Stomach smooth muscle (tissue), 2 donors: ENCODE data around the gene CS.
"Not testable (repeated sequence)": the region's sequence is repeated elsewhere in the genome, so short reads cannot be mapped to it uniquely, and the experiment has no call there.

Experiments used
- H3K27ac ChIP-seq: one replicate; pipeline ENCODE4 v1.7.0; 2013; ENCODE audit warnings: mild to moderate bottlenecking, low read length, inconsistent platforms
- H3K27me3 ChIP-seq, 2 donors: one replicate each; pipeline ENCODE4 v1.7.0; 2013; ENCODE audit warnings: low read length in 2 of 2; ENCODE audit not compliant: insufficient read depth in 2 of 2, control insufficient read depth in 1 of 2
- H3K36me3 ChIP-seq, 2 donors: one replicate each; pipeline ENCODE4 v1.7.0; 2013; ENCODE audit warnings: low read length in 2 of 2; ENCODE audit not compliant: control insufficient read depth in 2 of 2, insufficient read depth in 2 of 2
- H3K4me1 ChIP-seq: one replicate; pipeline ENCODE4 v1.7.0; 2013; ENCODE audit warnings: low read length; ENCODE audit not compliant: control insufficient read depth, insufficient read depth
- H3K4me3 ChIP-seq, 2 donors: one replicate each; pipeline ENCODE4 v1.7.0; 2013; ENCODE audit warnings: low read length in 2 of 2
- H3K9ac ChIP-seq, 2 donors: one replicate each; pipeline ENCODE4 v1.7.0; 2013; ENCODE audit warnings: low read length in 2 of 2, mild to moderate bottlenecking in 1 of 2
- H3K9me3 ChIP-seq, 2 donors: one replicate each; pipeline ENCODE4 v1.7.0; 2013; ENCODE audit warnings: low read length in 2 of 2; ENCODE audit not compliant: control insufficient read depth in 2 of 2
- donor health status: healthy.
- donor health status: Pancreatic carcinoma.

Gene CS

DNA sequence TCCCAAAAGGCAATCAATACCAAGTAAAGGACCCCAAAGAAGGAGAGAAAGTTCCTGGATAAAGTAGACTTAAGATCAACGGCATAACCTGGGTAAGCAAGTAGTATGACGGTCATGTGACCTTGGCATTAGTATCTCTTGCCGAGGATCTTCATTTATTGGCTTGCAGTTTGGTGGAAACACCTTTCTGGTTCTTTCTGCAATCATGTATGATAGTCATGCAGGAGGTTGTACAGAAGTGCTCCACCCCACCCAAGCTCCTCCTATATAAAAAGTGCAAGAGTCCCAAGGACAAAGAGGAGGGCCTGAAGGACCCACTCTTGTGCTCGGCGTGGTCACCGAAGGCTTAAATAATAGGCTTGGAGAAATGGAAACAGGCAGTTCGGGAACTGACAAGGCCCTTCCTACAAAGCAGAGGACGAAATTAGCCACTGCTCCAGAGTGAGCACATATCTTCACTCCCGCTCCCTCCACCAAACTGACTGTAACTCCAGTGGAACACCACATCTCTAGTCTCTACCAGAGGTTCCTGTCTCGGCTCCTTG, 750 bp downstream of the CS start:
- Histone ChIP-seq H3K27me3 (no peaks in the 10 kb centered on the region), H3K4me1 (peaks cover 29% of the 10 kb centered on the region), H3K36me3 (peaks cover 2 to 3% of the 10 kb centered on the region in 2 donors), H3K9me3 (no peaks in the 10 kb centered on the region), H3K4me3 (peak overlapping the region; percentile 82 to 96), H3K9ac (peak overlapping the region; percentile 50 to 85), H3K27ac (peak overlapping the region; percentile 97)

DNA sequence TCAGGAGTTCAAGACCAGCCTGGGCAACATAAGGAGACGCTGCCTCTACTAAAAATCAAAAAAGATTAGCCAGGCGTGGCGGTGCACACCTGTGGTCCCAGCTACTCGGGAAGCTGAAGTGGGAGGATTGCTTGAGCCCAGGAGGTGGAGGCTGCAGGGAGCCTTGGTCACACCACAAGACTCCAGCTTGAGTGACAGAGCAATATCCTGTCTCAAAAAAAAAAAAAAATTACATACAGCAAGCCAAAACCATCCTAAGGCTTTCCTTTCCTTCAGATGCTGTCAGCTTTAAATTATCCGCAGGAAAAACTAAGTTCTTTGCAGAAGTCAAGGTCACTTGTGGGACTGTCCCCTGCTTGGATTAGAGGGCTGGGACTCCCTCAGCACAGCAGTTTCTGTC, 1.3 kb downstream of the CS start:
- Histone ChIP-seq H3K27me3 (no peaks in the 10 kb centered on the region), H3K36me3 (peaks cover 0 to 2% of the 10 kb centered on the region in 2 donors), H3K9ac (peak overlapping the region; percentile 50 to 85), H3K9me3 (no peaks in the 10 kb centered on the region), H3K4me3 (peak overlapping the region; percentile 82 to 96), H3K27ac (peak overlapping the region; percentile 97), H3K4me1 (peaks cover 29% of the 10 kb centered on the region)

DNA sequence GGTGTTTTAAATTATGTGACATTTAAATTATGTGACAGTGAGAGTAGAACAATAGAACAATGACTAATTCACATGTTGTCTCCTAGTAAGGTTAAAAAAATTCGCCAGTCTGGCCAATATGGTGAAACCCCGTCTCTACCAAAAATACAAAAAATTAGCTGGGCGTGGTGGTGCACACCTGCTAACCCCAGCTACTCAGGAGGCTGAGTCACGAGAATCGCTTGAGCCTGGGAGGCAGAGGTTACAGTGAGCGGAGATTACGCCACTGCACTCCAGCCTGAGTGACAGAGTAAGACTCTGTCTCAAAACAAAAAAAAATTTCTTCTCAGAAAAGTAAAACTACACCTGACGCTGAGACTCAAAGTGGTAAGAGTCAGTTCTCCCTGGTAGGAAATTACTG, 2.7 kb downstream of the CS start:
- H3K9ac ChIP-seq: no peak overlapping the region
- H3K9me3 ChIP-seq: no peaks in the 10 kb centered on the region
- no peak overlapping the region for H3K4me3 ChIP-seq
- H3K4me1 ChIP-seq: peaks cover 29% of the 10 kb centered on the region
- no peaks in the 10 kb centered on the region for H3K27me3 ChIP-seq
- H3K36me3 ChIP-seq: peaks cover 0 to 2% of the 10 kb centered on the region in 2 donors
- H3K27ac ChIP-seq: no peak overlapping the region

DNA sequence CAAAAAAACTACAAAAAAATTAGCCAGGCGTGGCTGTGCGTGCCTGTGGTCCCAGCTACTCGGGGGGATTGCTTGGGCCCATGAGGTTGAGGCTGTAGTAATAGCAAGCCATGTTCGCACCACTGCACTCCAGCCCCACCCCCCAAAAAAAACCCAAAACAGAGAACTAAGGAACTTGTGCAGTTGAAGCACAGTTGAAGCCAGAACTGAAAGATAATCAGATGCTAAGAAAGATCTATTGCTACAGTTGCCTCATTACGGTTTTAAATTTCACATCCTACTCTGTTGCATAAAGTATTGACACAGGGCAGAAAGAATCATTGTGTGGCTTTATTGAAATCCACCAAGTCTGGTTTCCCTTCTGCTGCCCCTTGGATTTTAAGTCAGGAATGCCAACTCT, 3.8 kb downstream of the CS start:
- Histone ChIP-seq H3K36me3 (peaks cover 5% of the 10 kb centered on the region in 2 donors), H3K4me1 (peaks cover 26% of the 10 kb centered on the region), H3K27me3 (no peaks in the 10 kb centered on the region), H3K27ac (no peak overlapping the region), H3K4me3 (no peak overlapping the region), H3K9ac (peak overlapping the region in 1 of 2 donors; percentile 10), H3K9me3 (no peaks in the 10 kb centered on the region)

DNA sequence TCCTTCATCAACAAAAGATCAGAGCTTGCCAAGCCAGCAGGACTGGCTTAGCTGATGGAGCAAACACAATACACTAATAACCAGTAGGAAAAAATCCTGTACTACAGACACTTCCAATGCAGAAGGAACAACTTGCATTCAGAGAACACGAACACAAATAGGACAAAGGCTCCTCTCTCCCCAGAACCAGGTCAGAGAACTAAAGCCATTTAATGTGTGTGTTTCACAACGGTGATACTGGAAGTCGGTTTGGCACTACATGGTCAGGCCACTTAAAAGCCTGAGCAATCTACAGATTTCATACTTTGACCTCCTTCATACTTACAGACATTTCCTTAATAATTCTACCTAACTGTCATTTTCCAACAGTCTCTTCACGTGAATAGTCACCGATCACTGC, 6.3 kb downstream of the CS start:
- peaks cover 9% of the 10 kb centered on the region for H3K4me1 ChIP-seq
- no peak overlapping the region for H3K4me3 ChIP-seq
- peaks cover 5 to 8% of the 10 kb centered on the region in 2 donors for H3K36me3 ChIP-seq
- H3K27me3 ChIP-seq: no peaks in the 10 kb centered on the region
- H3K9me3 ChIP-seq: no peaks in the 10 kb centered on the region
- H3K27ac ChIP-seq: no peak overlapping the region
- no peak overlapping the region for H3K9ac ChIP-seq

DNA sequence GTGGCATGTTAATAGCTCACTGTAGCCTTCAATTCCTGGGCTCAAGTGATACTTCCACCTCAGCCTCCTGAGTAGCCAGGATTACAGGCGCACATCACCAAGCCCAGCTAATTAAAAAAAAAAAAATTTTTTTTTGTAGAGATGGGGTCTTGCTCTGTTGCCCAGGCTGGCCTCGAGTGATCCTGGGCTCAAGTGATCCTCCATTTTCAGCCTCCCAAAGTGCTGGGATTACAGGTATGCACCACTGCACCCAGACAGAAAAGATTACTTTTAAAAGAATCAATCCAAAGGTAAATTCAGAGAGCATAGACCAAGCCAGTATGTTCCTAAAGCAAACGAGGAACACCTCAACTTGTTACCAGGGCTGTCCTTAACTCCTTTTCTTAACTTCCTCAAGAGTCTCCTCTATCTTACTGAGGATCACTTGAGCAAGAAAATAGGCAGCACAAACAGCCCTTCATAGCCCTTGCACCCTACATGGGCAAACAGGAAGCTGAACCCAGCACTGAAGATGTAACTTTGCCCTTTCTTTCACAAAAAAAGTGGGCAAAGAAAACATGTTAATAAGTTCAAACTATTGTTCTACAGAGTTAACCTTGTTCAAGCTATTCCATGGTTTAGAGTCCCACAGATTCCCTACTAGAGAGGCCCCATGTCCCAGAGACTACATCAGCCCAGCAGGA, 11.3 kb downstream of the CS start:
- Histone ChIP-seq H3K9me3 (no peaks in the 10 kb centered on the region), H3K4me1 (peaks cover 5% of the 10 kb centered on the region), H3K4me3 (no peak overlapping the region), H3K9ac (no peak overlapping the region), H3K27me3 (no peaks in the 10 kb centered on the region), H3K36me3 (peaks cover 13 to 18% of the 10 kb centered on the region in 2 donors), H3K27ac (no peak overlapping the region)

DNA sequence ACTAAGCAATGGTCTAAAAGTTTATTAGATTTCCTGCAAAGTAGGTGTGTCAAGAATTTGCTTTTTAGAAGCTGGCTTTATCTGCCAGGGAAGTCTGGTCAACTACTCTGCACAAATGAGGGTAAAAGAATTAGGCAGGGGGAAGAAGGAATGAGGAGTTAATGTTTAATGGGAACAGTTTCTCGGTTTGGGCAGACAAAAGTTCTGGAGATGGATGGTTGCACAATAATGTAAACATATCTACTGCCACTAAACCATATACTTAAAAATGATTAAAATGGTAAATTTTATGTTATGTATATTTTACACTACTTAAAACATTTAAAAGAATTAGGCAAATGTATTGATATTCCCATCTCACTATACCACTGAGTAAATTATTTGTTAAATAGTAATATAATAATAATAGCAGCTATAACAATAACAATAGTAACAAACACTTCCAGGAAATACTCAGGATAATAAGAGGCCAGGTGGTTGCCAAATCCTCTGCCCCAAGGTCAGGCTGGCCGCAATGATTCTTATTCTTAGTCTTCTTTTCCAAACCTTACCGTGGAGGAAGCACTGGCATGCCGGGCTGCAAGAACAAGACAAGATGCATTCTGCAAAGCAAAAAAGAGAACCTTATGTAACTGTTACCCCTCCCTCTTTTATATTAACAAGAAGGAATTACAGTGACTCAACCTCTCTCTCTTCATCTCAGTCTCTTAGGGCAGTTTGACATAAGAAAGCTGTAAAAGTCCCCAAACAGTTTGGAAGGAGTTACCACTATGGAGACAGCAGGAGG, 13.9 kb downstream of the CS start:
- Histone ChIP-seq H3K36me3 (peaks cover 26 to 31% of the 10 kb centered on the region in 2 donors), H3K9me3 (no peaks in the 10 kb centered on the region), H3K4me1 (peaks cover 9% of the 10 kb centered on the region), H3K27ac (no peak overlapping the region), H3K4me3 (no peak overlapping the region), H3K27me3 (no peaks in the 10 kb centered on the region), H3K9ac (no peak overlapping the region)

DNA sequence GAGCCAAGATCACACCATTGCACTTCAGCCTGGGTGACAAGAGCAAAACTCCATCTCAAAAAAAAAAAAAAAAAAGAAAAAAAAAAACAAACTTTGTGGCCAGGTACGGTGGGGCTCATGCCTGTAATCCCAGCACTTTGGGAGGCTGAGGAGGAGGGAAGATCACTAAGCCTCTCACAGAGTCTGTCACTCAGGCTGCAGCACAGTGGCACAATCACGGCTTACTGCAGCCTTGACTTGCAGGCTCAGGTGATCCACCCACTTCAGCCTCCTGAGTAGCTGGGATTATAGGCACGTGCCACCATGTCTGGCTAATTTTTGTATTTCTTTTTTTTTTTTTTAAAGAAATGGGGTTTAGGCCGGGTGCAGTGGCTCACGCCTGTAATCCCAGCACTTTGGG, 15.9 kb downstream of the CS start:
- H3K27ac ChIP-seq, H3K27me3 ChIP-seq, H3K4me3 ChIP-seq, H3K9me3 ChIP-seq, H3K9ac ChIP-seq, H3K4me1 ChIP-seq: not testable (repeated sequence)
- peaks cover 29 to 38% of the 10 kb centered on the region in 2 donors for H3K36me3 ChIP-seq

DNA sequence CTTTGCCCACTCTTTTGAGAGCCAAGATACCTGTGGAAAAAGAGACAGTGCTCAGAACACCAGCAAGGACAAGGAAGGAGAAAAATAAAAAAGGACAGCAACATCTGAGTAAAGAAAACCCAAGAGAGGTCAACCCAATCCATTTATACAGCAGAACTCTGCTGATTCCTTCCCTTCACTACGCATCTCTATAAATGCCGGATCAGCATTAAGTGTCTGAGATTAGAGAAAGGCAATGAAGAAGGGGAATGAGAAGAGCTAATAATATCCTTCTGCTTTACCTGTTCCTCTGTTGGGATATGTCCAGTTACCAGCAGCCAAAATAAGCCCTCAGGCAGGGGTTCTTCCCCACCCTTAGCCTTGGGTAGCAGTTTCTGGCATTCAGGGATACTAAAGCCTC, 17.6 kb downstream of the CS start:
- Histone ChIP-seq H3K9me3 (no peaks in the 10 kb centered on the region), H3K27me3 (no peaks in the 10 kb centered on the region), H3K36me3 (peaks cover 39 to 47% of the 10 kb centered on the region in 2 donors), H3K4me1 (peaks cover 6% of the 10 kb centered on the region), H3K9ac (no peak overlapping the region), H3K4me3 (no peak overlapping the region), H3K27ac (no peak overlapping the region)

DNA sequence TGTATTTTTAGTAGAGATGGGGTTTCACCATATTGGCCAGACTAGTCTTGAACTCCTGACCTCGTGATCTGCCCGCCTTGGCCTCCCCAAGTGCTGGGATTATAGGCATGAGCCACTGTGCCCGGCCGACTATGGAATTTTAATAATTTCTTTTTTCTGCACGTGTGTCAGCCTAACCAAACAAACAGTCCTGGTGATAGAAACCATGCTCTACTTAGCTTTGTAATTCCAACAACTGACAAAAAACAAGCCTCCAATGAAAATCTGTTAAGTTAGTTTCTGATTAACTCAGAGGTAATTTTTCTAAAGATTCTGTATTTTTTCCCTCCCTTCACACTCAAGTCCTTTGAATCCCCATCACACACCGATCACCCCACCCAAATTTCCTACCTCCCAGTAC, 18.1 kb downstream of the CS start:
- Histone ChIP-seq H3K27ac (no peak overlapping the region), H3K9ac (no peak overlapping the region), H3K36me3 (peaks cover 40 to 47% of the 10 kb centered on the region in 2 donors), H3K9me3 (no peaks in the 10 kb centered on the region), H3K4me3 (no peak overlapping the region), H3K4me1 (peaks cover 5% of the 10 kb centered on the region), H3K27me3 (no peaks in the 10 kb centered on the region)

DNA sequence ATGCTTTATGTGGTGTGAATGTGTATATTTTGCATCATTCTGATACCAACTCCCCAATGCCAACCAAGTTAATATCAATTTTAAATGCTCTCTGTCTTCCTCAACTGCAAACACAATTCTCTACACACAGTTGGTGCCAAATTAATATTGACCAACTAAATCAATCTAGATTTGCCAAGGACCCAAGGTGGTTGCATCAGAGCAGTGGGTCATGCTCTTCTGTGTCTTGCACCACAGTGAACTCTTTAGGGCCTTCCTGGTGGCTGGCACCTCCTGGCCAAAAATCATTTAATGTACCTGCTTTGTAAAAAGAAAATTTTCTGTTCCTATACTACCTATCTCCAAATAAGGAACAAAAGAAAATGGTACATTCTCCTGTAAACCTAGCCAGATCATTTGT, 19.3 kb downstream of the CS start:
- H3K27ac ChIP-seq: no peak overlapping the region
- H3K36me3 ChIP-seq: peaks cover 45 to 50% of the 10 kb centered on the region in 2 donors
- no peak overlapping the region for H3K4me3 ChIP-seq
- no peaks in the 10 kb centered on the region for H3K27me3 ChIP-seq
- H3K4me1 ChIP-seq: peaks cover 4% of the 10 kb centered on the region
- no peak overlapping the region for H3K9ac ChIP-seq
- H3K9me3 ChIP-seq: no peaks in the 10 kb centered on the region
